Activated CD8-positive, alpha-beta memory T cell treated with anti-CD3 and anti-CD28 coated beads for 24 hours (primary cell): Measurements from ENCODE around the gene ATXN7L2.

Experiments
- DNase-seq: peaks from one replicate; pipeline ENCODE4 v3.0.0-alpha.2; 2020

The ATXN7L2 gene

DNA sequence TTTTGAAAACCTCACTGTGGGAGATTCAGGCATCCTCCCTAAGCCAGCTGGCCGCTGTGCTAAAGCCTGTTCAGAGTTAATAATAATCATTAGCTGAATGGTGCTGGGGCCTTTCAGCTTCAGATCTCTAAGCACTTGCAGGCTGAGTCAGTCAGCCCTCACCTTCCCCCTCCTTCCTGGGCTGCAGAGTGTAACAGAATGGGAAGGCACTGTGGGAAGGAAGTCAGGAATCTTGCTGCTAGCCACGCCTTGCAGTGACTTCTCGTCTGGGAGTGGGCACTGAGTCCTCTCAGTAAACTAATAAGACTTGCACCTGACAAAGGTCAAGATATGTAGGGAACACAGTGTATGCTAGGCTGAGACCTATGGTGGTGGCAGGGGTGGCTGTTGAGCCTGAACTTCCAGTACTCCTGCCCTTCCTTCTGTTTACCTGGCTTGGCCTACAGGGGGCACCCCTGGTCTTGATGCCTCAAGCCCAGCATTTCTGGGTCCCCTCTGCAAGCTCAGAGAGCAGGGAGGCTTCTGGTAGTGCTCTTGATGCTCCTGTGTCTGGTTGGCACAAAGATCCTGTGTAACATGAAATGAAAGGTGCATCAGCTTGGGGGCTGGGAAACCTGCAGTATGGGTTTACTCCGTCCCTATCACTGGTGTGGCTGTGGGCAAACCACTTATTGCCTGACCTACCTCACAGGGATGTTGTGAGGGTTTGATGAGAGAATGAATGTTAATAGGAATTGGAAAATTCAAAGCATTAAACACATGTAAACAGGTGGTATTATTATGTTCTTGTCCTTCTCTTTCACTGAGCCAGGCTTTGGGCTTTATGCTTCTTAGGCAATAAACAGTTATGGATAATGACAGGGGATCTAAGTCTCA, 16.2 kb downstream of the ATXN7L2 start:
- peak; percentile 79 for DNase-seq

GRCh38 chr1:109500941-109501381, 17.3 kb downstream of the ATXN7L2 start:
- DNase-seq: no peak

DNA sequence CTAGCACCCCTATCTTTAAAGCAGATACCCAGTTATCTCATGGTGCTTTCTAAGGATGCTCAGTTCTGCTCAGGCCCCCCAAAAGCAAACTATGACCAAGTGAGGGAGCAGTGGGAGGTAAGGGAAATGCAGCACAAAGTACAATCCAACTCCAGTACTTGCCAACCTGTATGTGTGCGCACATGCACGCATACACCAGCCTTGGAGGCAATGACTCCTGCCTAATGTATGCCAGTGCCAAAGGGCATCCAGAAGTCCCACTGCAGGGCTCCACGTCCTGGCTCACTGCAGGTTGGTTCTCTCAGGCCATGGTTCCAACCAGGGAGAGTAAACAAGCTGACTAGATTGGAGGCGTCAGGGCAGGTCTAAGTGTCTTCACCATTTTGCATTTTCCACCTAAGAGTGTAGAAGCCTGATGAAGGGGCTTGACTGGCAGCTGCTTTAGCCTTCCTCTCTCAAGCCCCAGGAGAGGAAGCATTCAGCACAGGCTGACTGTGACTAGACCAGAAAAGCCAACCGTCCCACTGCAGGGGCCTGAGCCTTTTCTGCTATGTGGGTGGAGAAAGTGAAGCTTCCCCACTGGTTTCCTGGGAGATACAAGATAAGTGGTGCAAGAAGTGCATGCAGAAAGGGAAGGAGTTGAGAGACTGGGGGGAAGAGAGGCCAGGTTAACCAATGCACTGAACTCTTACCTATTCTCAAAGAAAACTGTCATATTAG, 18.1 kb downstream of the ATXN7L2 start:
- DNase-seq: no peak

GRCh38 chr1:109502364-109502851, 18.7 kb downstream of the ATXN7L2 start:
- no peak for DNase-seq

GRCh38 chr1:109503935-109504334, 20.2 kb downstream of the ATXN7L2 start:
- no peak for DNase-seq

GRCh38 chr1:109504974-109505373, 21.3 kb downstream of the ATXN7L2 start:
- DNase-seq: no peak

- DNase-seq: no peak
These were observed 24.5 kb downstream of the ATXN7L2 start for GRCh38 chr1:109508001-109508872.

DNA sequence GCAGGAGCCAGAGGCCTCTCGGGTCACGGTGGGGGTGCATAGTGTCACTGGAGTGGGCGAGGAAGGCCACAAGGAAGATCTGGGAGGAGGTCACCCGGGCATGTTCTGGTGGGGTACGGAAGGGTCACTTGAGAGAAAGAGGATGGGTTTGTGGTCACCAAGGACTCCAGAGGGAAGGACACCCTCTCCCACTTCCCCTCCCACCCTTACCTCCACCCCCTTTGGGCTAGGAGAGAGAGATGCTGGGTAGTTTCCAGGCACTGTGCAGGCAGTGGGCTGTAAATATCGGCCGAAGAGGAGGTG, 25.1 kb downstream of the ATXN7L2 start:
- DNase-seq: no peak

- DNase-seq: peak; percentile 86
These were observed 25.8 kb downstream of the ATXN7L2 start, which contains the start of gene AMIGO1 for GRCh38 chr1:109509176-109510134. Gene AMIGO1, minus strand, starts transcription at chr1:109509727. Its CDS starts 815 bp downstream, at chr1:109508912.

DNA sequence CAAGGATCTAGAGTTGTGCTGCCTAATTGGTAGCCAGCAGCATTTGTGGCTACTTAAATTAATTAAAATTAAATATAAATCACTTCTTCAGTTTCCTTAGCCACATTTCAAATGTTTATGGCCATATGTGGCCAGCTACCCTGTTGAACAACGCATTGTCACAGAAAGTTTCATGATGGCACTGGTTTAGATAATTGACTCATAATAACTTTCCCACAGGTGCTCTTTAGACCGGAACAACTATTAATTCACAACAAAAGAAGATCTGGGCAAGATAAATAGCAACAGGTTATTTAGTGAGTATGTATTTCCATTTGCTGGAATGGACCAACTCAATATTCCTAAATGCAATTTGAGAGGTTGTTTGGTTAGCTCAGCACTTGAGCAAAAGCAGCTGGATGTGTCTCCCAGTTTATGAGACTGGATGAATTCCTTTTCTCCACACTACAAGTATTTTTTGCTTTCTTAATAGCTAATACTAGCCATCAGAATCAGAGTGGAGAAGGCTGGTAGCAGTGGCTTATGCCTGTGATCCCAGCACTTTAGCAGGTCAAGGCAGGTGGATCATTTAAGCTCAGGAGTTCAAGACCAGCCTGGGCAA, 29.5 kb downstream of the ATXN7L2 start:
- no peak for DNase-seq

DNA sequence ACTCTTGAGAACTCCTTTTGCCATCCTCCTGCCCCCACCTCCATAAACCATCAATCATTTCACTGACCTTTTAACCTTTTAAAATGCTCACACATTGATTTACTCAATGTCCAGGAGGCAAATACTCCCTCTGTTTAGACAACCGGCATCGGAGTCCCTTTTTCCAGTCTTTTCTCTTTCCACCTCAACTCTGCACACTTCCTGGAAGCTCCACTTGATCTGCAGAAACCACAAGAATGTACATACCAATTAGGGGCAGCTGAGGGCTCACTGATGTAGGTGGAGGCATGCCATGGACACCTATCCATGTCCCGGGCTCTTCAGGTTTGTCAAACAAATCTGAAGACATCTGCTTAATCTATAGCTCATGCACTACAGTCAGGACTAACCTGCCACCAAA, 31.1 kb downstream of the ATXN7L2 start:
- no peak for DNase-seq

- DNase-seq: no peak
These were observed 33.2 kb downstream of the ATXN7L2 start for GRCh38 chr1:109516872-109517271.

- DNase-seq: no peak
These were observed 33.6 kb downstream of the ATXN7L2 start for GRCh38 chr1:109517337-109517736.

- no peak for DNase-seq
These were observed 37.6 kb downstream of the ATXN7L2 start for GRCh38 chr1:109521002-109521951.

GRCh38 chr1:109522026-109522425, 38.3 kb downstream of the ATXN7L2 start:
- no peak for DNase-seq

GRCh38 chr1:109523706-109524105, 40.0 kb downstream of the ATXN7L2 start:
- no peak for DNase-seq

GRCh38 chr1:109527098-109527811, 43.5 kb downstream of the ATXN7L2 start:
- DNase-seq: no peak

DNA sequence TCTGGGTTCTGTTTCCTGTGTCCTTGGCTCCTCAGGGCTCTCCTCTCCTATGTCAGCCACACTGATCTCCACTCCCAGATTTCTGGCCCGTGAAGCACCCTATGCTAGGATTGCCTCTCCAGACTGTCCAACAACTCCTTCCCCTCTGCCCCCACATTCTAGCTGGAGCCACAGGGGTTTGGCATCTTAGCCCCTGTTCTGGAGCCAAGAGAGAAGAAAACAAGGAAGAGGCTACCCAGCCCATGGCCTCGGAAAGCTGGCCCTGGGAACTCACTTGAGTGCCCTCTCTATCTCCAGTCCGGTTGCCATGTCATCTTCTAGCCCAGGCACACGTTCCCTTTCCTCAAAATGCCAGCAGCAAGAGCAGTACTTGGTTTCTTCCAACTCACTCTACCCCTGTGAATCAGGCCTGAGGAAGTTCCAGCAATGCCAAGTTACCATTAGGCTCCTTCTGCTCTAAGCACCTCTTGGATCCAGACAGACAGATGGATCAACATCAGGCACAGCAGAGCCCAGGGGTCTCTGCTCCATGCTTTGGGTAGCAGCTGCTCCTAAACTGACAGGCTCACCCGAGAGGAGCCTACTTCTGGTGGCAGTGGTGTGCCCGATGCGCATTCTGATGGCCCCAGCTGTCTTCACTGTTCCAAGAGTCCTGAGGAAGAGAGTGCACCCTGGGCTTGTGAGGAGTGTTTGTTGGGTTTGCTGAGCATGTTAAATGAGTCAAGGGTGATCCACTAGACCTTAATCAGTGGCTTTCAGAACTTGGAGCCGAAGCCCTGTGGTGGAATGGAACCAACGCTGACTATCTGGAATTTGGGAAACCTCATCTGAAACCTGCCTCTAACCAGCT, 44.4 kb downstream of the ATXN7L2 start:
- no peak for DNase-seq
